Measurements from ENCODE around the gene GALT. TPM values are rescaled to one million over a fixed set of nuclear protein-coding genes. Genes with fewer than 3 reads are reported as not detected.

Gene GALT
- total RNA-seq, 1 experiment from 2014 or later = 7.6 TPM

DNA sequence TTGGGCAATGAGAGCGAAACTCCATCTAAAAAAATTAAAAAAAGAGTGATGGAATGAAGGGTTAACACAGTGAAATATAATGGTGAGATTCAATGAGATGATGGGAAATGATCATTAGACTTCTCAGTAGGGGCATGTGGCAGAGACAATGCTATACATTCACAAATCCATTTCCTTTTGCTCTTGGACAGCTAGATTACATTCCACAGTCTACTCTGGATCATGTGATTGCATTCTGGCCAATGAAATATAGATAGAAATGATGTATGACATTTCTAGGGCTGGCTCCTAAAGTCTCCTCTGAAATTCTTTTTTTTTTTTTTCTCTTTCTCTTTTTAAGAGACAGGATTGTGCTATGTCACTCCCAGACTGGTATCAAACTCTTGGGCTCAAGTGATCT lies 3.8 kb upstream of the GALT start:
- Histone ChIP-seq H3K27ac (ENCODE audit: low read length) (no peak overlapping the region), H4K20me1 (ENCODE audit: low read length) (no peaks in the 10 kb centered on the region), H3K27me3 (ENCODE audit: low read length) (no peaks in the 10 kb centered on the region), H3F3A (ENCODE audit: low read length, unreplicated experiment) (no peaks in the 10 kb centered on the region), H3K79me2 (ENCODE audit: low read length) (peaks cover 9% of the 10 kb centered on the region; the same call in 1 of the 2 replicates), H3K9ac (ENCODE audit: low read length) (no peak overlapping the region), H3K4me1 (ENCODE audit: insufficient read depth, low read length) (peaks cover 12% of the 10 kb centered on the region; the same call in 1 of the 2 replicates), H3K4me3 (ENCODE audit: low read length) (no peak overlapping the region), H3K9me2 (replicated peaks; ENCODE audit: low read length) (no peaks in the 10 kb centered on the region), H3K36me3 (ENCODE audit: low read depth, low read length) (no peaks in the 10 kb centered on the region), H2AFZ (ENCODE audit: low read length) (no peak overlapping the region), H3K4me2 (ENCODE audit: low read length) (no peak overlapping the region), H3K9me3 (ENCODE audit: low read length) (no peaks in the 10 kb centered on the region)
- no peak for TF ChIP-seq EZH2 (IDR thresholded peaks at IDR 0.05; ENCODE audit: low read length, unreplicated experiment)
- TF ChIP-seq EZH2phosphoT487 (IDR thresholded peaks at IDR 0.05; ENCODE audit: borderline replicate concordance, low read length) = no peak
- TF ChIP-seq, protein P1, sequence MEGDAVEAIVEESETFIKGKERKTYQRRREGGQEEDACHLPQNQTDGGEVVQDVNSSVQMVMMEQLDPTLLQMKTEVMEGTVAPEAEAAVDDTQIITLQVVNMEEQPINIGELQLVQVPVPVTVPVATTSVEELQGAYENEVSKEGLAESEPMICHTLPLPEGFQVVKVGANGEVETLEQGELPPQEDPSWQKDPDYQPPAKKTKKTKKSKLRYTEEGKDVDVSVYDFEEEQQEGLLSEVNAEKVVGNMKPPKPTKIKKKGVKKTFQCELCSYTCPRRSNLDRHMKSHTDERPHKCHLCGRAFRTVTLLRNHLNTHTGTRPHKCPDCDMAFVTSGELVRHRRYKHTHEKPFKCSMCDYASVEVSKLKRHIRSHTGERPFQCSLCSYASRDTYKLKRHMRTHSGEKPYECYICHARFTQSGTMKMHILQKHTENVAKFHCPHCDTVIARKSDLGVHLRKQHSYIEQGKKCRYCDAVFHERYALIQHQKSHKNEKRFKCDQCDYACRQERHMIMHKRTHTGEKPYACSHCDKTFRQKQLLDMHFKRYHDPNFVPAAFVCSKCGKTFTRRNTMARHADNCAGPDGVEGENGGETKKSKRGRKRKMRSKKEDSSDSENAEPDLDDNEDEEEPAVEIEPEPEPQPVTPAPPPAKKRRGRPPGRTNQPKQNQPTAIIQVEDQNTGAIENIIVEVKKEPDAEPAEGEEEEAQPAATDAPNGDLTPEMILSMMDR (conservative IDR thresholded peaks at IDR 0.05; ENCODE audit: low read depth, low read length) = no peak
- intact Hi-C loops (cut with micrococcal nuclease) = no loop called here
- ChIA-PET CTCF (no interaction called here), POLR2A (ENCODE audit: unreplicated experiment) (no interaction called here)
- BruUV-seq (replicated peaks) = no TSS peak
- ATAC-seq (no peak), DNase-seq (no peak)

DNA sequence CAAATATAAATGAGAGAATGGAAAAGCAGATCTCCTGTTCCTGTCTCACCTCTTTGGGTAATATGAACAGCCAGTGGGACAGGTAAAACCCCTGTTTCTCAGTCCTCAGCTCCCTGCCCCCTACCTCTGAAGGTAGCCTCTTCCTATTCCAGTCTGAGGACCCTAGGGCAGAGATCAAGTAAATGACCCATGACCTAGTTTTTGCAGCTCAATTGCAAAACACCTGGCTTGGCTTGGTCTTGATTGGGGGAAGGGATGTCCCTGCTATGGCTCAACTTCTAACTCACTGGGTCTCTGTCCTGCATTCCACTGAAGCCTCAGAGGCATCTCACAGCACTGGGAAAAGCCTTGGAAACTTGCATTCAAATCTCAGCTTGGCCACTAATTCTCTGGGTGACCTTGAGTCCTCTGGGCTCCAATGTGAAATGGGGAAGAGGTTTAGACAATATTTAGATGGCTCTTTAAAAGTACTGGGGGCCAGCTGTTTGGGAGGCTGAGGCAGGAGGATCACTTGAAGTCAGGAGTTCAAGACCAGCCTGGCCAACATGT lies 1.6 kb upstream of the GALT start:
- no peak for ATAC-seq

DNA sequence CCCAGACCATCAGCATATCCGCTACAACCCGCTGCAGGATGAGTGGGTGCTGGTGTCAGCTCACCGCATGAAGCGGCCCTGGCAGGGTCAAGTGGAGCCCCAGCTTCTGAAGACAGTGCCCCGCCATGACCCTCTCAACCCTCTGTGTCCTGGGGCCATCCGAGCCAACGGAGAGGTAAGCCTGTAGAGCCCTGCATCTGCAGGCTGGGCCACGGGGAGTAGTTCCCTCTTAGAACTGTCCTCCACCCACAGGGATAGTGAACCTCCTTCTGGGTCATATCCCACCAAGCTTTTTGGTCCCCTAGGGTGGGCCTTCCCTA lies 569 bp downstream of the GALT start:
- Histone ChIP-seq H3K27me3 (ENCODE audit: low read length) (no peaks in the 10 kb centered on the region), H3F3A (ENCODE audit: low read length, unreplicated experiment) (no peaks in the 10 kb centered on the region), H2AFZ (ENCODE audit: low read length) (peak overlapping the region; percentile 67), H3K9ac (ENCODE audit: low read length) (peak overlapping the region; percentile 77), H3K9me3 (ENCODE audit: low read length) (no peaks in the 10 kb centered on the region), H3K27ac (ENCODE audit: low read length) (no peak overlapping the region), H3K36me3 (ENCODE audit: low read depth, low read length) (no peaks in the 10 kb centered on the region), H3K79me2 (ENCODE audit: low read length) (peaks cover 10% of the 10 kb centered on the region; the same call in 1 of the 2 replicates), H3K4me2 (ENCODE audit: low read length) (peak overlapping the region; percentile 92), H4K20me1 (ENCODE audit: low read length) (no peaks in the 10 kb centered on the region), H3K4me1 (ENCODE audit: insufficient read depth, low read length) (peaks cover 17% of the 10 kb centered on the region; the same call in 1 of the 2 replicates), H3K9me2 (replicated peaks; ENCODE audit: low read length) (no peaks in the 10 kb centered on the region), H3K4me3 (ENCODE audit: low read length) (peak overlapping the region; percentile 81)
- intact Hi-C loops (cut with micrococcal nuclease) = no loop called here
- ChIA-PET CTCF (interaction anchor here (0.6 to 1.6 kb wide), 4 partner anchors 9 to 55 kb away, joined by 3 to 5 read pairs (median 3); partner anchors contain the start of gene SIGMAR1), POLR2A (ENCODE audit: unreplicated experiment) (no interaction called here)
- DNase-seq = no peak
- TF ChIP-seq, protein P1 (conservative IDR thresholded peaks at IDR 0.05; ENCODE audit: low read depth, low read length) = no peak
- TF ChIP-seq EZH2 (IDR thresholded peaks at IDR 0.05; ENCODE audit: low read length, unreplicated experiment) = no peak
- no peak for TF ChIP-seq EZH2phosphoT487 (IDR thresholded peaks at IDR 0.05; ENCODE audit: borderline replicate concordance, low read length)
- BruUV-seq (replicated peaks) = no TSS peak
- no peak for ATAC-seq

More for the DNA sequence above, 1.6 kb upstream of the GALT start:
- BruUV-seq (replicated peaks) = no TSS peak
- Histone ChIP-seq H3K9ac (ENCODE audit: low read length) (no peak overlapping the region), H3K9me2 (replicated peaks; ENCODE audit: low read length) (no peaks in the 10 kb centered on the region), H3K36me3 (ENCODE audit: low read depth, low read length) (no peaks in the 10 kb centered on the region), H3K27me3 (ENCODE audit: low read length) (no peaks in the 10 kb centered on the region), H3K9me3 (ENCODE audit: low read length) (no peaks in the 10 kb centered on the region), H4K20me1 (ENCODE audit: low read length) (no peaks in the 10 kb centered on the region), H2AFZ (ENCODE audit: low read length) (no peak overlapping the region), H3K27ac (ENCODE audit: low read length) (no peak overlapping the region), H3F3A (ENCODE audit: low read length, unreplicated experiment) (no peaks in the 10 kb centered on the region), H3K4me3 (ENCODE audit: low read length) (no peak overlapping the region), H3K4me2 (ENCODE audit: low read length) (no peak overlapping the region), H3K4me1 (ENCODE audit: insufficient read depth, low read length) (peaks cover 12% of the 10 kb centered on the region; the same call in 1 of the 2 replicates), H3K79me2 (ENCODE audit: low read length) (peaks cover 10% of the 10 kb centered on the region; the same call in 1 of the 2 replicates)
- TF ChIP-seq EZH2phosphoT487 (IDR thresholded peaks at IDR 0.05; ENCODE audit: borderline replicate concordance, low read length) = no peak
- TF ChIP-seq, protein P1 (conservative IDR thresholded peaks at IDR 0.05; ENCODE audit: low read depth, low read length) = no peak
- TF ChIP-seq EZH2 (IDR thresholded peaks at IDR 0.05; ENCODE audit: low read length, unreplicated experiment) = no peak
- POLR2A ChIA-PET (ENCODE audit: unreplicated experiment) = no interaction called here
- CTCF ChIA-PET = no interaction called here
- intact Hi-C loops (cut with micrococcal nuclease) = no loop called here
- DNase-seq = no peak

Data from PC-3 (cell line).